Esophagus squamous epithelium (tissue), 4 donors: ENCODE data around the gene AFAP1L1.
"Not testable (repeated sequence)": the region's sequence is repeated elsewhere in the genome, so short reads cannot be mapped to it uniquely, and the experiment has no call there.

Source experiments
- CTCF ChIP-seq, 6 experiments: fragments of 450-650 bp in 4 of 6; fragments of 200-600 bp in 2 of 6; sonication (generic) in 2 of 6; IDR thresholded peaks; one replicate each; pipeline ENCODE4 v1.5.1; 2016 to 2019; ENCODE audit warnings: antibody characterized with exemption in 6 of 6, mild to moderate bottlenecking in 4 of 6, moderate library complexity in 4 of 6
- POLR2A ChIP-seq, 4 donors: fragments of 450-650 bp; IDR thresholded peaks; one replicate each; pipeline ENCODE4 v1.6.1; 2017; ENCODE audit warnings: antibody characterized with exemption in 4 of 4, mild to moderate bottlenecking in 4 of 4, moderate library complexity in 3 of 4

GRCh38 chr5:149391076-149391475 is 119.4 kb downstream of the AFAP1L1 start:
- TF ChIP-seq CTCF, POLR2A (IDR thresholded peaks at IDR 0.05): not testable (repeated sequence)
